HG02571 (cell line): Measurements from ENCODE around the gene CD8B2.
"Not testable (repeated sequence)": the region's sequence is repeated elsewhere in the genome, so short reads cannot be mapped to it uniquely, and the experiment has no call there.

Source experiments
- ATAC-seq: cut with Tn5 transposase; IDR thresholded peaks from one replicate; pipeline ENCODE4 v1.9.1; 2021; ENCODE audit warnings: mild to moderate bottlenecking, moderate library complexity; ENCODE audit not compliant: unreplicated experiment

The CD8B2 gene

DNA sequence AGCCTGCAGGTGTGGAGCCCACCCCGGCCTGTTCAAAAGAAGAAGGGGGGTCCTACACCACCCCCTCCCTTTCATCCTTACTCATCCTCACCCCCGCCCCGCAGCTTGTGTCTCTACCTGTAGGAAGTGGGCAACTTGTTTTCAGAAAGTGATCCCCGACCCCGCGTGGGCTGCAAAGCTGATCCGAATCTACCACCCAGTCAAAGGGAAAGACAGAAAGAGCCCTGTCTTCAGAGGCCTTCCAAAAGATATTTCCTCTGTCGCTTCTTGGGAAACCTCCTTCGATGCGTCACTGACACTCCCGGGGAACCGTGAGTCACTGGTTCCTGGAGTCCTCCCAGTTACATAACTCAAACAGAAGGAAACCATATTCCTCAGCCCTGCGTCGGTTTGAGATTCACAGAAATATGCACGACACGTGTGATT, 24.3 kb downstream of the CD8B2 start:
- not testable (repeated sequence) for ATAC-seq

DNA sequence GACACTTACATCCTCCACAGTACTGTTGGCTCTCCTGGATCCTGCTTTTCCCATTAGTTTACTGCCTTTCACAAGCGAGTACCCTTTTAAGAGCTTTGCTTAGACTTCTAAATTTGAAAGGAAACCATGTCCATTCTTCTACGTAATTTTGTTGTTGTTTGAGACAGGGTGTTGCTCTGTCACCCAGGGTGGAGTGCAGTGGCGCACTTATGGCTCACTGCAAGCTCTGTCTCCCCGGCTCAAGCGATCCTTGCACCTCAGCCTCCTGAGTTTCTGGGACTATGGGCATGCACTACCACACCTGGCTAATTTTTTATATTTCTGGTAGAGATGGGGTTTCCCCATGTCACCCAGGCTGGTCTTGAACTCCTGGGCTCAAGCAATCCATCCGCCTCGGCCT, 24.8 kb downstream of the CD8B2 start:
- ATAC-seq: not testable (repeated sequence)

DNA sequence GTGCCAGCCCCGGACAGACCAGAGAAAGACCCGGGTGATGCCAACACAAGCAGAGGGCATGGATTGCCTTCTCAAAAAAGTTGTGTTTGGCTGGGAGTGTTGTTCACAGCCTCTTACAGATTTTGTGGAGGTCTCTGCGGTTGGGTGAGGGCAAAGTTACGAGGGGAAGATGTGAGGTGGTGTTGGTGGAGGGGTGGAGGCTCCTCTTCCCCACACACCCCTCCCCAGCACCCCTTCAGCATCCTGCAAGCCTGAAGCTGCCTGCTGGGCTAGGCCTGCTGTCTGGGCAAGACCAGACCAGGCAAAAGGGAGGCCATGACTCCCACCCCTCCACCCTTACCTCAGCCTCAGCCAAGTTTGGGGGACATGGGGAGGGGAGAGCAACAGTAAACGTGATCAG, 26.2 kb downstream of the CD8B2 start:
- not testable (repeated sequence) for ATAC-seq

DNA sequence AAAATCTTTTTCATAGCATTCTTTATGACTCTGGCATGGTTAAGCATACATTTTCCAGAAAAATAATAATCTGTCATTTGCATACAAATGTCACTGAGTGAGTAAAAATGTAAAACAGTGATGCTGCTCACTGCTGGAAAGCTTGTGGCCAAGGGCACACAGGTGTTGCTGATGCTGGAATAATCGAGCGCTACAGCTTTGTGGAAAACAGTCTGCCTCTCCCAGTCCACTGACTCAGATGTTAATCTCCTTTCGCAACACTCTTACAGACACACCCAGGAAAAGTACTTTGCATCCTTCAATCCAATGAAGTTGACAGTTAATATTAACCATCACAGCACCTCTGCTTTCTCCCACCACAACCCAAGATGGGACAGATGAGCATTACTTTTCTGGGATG, 27.7 kb downstream of the CD8B2 start:
- ATAC-seq: not testable (repeated sequence)

DNA sequence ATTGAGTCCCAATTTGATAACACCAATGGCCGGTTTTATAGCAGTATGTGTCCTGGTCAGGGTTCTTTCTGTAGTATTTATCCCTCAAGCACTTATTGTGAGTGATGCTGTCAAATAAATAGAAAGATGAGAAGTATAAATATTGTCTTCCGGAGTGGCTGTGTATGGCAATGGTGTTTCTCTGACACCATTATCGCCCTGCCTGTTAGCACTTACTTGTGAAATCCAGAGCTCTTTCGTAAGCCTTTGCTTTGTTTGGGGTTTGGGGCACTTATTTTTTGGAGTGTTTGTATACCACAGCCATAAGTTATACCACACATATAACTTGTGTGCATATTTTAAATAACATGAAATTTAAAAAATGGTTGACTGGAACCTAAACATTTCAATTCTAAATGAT, 29.3 kb downstream of the CD8B2 start:
- ATAC-seq: no peak

DNA sequence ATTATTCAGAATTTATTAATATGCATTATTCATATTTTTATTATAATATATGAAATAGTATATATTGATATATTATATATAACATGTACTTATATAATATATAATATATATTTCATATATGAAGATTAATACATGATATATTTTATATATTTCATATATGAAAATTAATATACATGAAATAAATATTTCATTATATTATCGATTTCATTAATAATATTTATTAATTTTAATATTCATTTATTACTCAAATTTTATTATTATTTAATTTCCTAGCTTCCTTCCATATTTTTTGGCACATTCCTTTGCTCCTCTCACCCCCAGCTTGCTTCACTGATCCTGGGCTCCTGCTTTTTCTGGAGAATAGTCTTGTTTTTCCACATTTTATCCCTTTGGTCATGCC, 29.7 kb downstream of the CD8B2 start:
- ATAC-seq: no peak

DNA sequence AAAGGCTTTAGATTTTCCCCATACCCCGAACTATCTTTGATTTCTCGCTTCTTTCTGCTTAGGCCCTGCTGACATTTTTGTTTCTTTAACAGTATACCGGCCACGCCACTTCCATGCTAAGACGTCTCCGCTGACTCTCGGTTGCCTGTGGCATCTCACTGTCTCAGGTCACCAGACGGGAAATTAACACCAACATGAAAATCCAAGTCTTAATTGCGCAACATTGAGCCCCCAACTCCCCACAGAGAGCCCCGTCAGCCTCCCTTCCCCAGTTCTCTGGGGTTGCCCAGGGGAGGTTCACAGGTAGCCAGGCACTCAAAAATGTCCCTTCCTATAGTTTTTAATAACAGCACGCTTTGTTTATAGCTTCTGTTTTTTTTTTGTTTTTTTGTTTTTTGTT, 30.2 kb downstream of the CD8B2 start:
- ATAC-seq: no peak

DNA sequence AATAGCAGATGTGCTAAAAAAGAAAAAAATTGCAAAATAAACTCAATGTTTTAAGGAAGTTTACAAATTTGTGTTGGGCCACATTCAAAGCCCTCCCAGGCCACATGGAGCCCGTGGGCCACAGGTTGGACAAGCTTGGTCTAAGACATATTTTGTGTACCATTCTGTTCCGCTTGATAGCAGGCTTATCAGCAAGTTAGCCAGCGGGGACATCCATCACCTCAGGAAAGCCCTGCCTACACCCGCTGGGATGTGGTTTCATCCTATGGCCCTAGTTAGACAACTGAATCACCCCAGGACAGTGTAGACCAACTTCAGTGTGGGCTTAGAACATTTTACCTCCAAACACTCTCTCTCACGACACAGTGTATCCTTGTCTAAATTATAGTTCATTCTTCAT, 32.6 kb downstream of the CD8B2 start:
- ATAC-seq: no peak

DNA sequence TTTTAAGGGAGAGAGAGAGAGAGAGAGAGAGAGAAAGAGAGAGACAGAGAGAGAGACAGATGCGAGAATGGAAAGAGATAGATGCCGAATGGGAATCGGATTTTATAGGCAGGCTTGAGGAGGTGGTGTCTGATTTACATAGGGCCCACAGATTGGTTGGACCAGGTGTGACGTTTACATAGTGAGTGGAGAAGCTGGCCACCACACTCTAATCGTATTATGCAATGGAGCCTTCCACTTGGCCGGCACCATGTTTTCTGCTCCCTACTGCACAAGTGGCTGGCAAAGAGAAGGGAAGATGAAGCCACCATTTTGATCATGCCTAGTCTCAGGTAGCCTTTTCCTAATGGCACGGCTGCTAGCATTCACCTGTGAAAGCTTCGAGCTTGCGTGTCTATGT, 33.9 kb downstream of the CD8B2 start:
- no peak for ATAC-seq

DNA sequence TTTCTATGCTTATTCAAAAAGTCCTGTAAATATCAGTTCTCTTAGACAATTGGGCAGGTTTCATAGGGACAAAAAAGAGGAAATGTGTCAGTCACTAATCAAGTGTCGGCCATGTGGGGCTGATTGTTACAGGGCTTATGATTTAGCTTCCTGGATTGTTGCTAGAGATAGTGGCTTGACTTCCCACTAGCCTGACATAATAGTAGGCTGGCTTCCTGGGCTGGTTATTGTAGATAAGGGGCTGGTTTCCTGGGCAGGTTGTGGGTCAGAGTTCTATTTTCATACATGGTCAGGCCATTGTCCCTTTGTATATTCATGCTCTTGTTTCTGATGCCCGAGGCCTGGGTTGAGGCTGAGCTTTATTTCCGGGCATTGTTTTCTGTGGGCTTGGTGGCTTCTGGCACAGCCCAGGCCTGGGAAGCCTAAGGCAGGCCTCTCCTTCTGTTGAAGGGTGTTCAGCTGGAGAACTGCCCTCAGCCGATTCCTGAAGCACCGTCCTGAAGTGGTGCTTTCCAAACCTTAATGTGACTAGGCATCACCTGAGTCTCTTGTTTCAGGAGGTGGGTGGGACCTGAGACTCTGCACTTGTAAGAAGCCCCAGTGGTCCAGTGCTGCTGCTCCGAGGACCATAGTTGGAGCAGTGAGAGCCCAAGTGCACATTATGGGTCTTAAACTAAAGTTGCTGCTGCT, 37.0 kb downstream of the CD8B2 start:
- ATAC-seq: no peak

DNA sequence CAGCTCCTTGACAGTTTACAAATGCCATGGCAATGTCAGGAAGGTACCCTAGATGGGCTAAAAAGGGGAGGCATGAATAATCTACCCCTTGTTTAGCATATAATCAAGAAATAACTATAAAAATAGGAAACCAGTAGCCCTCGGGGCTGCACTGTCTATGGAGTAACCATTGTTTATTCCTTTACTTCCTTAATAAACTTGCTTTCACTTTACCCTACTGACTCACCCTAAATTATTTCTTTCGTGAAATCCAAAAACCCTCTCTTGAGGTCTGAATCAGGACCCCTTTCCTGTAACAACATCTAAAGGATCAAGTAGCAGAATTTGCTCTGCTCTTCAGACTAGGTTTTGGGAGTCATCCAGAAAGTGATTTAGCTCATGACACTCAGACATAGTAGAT, 43.7 kb downstream of the CD8B2 start:
- no peak for ATAC-seq

DNA sequence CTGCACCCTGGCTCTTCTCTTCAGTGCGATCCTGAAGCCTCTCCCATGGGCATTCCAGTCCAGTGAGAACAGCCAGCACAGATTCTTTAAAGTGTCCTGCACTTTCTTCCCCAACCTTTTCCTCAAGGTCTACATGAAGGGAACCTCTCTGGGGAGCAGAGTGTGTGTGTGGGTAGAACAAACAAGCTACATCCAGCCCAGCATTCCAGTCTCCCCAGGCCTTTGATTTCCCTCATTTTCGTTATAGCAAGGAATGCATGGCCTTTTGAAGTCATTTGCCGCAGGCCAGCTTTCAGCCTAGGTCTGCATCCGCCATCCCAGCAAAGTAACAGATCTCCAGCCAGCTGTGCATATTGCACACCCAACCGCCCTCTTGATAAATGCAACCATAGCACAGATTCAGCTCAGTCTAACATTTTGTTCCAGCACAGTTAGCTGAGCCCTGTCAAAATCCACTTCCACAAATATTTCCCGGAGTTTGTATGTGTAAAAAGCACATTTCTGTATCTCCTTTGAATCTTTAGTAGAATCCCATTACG, 44.6 kb downstream of the CD8B2 start:
- no peak for ATAC-seq

DNA sequence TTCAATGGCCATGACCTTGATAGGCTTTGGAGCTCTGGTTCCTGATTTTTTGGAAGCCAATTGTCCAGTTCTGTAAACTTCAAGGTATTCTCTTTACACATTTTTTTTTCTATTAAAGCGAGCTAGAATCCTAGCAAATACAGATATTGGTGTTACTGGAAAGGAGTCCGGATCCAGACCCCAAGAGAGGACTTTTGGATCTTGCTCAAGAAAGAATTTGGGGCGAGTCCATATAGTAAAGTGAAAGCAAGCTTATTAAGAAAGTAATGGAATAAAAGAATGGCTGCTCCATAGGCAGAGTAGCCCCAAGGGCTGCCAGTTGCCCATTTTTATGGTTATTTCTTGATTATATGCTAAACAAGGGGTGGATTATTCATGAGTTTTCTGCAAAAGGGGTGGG, 45.1 kb downstream of the CD8B2 start:
- ATAC-seq: no peak

DNA sequence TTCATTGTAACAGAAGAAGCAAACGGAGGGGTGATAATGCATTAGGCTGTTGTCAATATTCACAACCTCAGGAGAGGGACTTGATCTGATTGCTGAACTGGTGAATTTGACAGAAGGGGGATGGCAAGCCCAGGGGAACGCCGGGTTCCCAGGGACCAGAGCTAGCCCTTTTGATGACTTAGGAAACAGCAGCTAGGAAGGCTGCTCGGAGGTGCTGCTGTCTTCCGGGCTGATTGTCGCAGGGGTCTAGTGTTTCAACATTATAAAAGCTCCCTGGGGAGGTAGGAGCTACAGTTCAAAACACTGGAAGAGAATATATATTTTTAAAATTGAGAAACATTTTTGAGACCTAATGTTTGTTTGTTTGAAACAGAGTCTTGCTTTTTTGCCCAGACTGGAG, 47.3 kb downstream of the CD8B2 start:
- ATAC-seq: no peak

DNA sequence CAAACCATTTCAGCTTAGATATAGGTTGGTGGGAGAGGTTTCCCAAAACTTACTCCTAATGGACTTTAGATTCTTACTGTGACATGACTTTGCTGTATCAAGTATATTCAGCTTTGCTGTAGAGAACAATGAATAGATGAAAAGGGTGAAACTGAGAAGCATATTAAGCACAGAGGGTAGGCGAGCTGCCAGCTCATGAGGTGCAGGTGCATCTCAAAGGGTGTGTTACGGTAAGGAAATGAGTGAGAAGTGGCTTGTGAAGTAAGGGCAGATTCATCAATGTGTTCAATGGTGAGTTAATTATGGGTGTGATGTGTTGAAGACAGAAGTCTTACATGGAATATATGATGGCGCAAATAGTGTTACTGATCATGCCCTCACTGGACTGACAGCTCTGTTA, 49.3 kb downstream of the CD8B2 start:
- no peak for ATAC-seq

DNA sequence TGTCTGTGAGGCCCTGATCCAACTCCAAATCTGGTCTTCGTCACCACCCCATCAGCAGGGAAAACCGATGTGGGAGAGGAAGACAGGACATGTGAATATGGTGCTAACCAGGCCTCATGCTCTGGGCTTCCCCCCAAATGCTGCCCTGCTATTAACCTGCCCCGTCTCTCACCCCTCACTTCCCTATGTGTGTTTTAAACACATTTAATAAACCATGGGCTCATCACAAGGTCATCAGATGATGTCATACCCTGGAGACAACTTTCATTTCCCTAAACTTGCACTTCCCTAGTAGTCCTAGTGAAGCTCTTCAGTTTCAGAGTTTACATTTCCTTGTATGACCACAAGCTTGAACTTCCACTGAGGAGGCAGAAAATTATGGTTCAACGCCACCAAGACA, 49.9 kb downstream of the CD8B2 start:
- ATAC-seq: no peak

DNA sequence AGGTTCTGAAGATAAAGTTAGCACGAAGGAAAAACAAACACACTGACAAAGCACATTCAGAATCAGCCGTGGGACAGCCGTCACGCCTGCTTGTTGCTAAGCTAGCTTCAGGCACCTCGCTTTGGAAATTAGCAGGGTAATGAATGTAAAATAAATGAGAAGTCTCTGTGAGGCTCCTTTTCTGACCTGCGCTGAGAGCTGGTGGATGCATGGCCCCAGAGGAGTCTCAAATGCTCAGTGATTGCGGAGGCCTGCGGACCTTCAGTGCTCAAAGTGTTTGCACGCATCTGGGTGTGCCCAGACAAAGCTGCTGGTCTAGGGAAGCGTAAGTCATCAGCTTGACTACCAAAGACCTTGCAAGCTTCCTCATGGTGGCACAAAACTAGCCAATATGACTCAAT, 50.6 kb downstream of the CD8B2 start:
- ATAC-seq: no peak

DNA sequence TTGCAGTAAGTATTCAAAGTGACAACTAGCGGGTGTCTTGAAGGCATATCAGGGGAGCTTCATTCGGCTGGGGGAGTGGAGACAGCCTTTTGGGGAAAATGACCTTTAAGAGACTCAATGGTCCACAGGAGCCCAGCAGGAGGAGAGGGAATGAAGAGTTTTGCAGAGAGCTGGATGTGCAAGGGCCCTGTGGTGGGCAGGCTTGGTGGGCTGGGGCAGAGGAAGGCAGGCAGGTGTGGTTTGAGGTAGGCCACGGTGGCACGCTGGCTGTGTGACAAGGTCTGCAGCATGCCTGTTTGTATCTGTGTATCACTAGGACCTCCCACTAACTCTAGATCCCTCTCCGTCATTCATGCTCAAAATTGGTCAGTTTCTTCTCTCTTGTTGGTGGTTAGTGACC, 53.7 kb downstream of the CD8B2 start:
- no peak for ATAC-seq

DNA sequence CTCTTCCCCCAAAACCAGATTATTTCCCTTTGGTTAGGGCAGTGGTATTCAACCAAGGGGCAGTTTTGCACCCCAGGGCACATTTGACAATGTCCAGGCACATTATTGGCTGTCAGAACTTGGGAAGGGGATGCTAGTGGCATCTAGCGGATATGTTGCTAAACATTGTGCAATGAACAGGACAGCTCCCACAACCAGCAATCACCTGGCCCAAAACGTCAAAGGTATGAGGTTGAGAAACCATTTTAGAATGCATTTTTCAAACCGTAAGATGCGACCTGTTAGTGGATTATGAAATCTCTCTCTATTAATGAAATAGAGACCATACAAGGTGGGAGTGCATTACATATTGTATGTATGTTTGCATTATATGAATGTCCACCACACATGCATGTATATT, 54.2 kb downstream of the CD8B2 start:
- no peak for ATAC-seq

DNA sequence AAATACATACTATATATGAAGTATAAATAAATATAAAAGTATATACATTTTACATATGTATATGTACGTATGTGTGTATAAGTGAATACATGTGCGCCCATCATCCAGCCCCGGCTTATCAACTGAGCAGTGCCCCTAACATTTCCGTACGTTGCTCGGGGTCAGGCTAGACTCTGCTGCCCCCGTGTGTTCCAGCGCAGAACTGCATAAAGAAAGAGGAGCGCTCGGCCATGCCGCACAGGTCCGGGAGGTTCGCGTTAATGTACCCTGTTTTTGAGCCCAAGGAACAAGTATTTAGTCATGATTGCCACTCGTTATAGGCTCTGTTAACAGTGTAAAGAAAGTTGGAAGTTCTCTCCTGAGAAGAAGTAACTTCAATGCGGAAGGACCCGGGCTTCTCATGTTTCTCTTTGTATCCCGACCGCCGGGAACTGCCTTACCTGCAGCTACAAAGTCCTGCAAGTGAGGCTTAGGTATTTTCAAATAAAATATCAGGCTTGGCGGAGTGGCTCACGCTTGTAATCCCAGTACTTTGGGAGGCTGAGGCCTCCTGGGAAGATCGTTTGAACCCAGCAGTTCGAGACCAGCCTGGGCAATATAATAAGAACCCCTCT, 55.7 kb downstream of the CD8B2 start:
- ATAC-seq: peak; percentile 91

DNA sequence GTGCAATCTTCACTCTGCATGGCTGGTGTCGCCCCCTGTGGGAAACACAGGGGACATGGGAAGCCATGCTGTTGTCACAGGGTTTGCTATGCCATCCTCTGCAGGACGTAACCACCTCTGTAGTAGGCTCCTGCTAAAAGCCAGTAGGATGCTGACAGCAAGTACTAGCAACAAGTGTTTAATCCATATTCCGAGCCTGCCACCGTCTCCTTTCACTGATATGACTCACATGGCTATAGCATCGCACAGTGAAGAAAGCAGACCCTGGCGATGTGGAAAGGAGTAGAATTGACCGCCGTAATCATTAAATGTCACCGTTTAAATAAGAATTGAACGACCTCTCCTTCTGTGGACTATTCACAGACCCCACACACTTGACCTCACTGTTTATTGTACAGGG, 57.8 kb downstream of the CD8B2 start:
- no peak for ATAC-seq

DNA sequence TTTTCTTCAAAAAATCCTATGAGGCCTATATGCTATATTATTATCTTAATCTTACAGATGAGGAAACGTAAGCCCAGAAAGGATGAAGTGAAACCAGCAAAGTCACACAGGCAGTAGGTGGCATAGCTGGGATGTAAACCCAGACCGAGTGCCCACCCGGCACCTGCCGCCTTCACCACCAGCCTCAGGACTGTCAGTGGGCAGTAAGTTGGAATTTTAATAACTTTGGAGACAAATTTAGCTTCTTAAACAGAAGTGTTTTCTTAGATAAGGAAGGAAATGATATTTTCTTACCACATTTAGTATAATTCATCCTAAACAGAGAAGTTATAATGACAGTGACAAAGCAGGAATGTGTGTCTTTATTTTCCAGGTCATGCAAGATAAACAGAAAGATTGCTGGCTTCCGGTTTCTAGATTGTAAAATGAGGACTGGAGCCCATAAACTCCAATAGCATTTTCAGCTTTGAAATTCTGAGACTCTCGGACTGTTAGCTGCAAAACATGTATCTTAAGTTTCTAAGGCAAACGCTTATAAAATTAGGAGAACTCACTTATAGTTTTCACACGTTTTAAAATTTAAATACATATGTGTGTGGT, 59.3 kb downstream of the CD8B2 start:
- no peak for ATAC-seq
